Activated CD8-positive, alpha-beta memory T cell treated with anti-CD3 and anti-CD28 coated beads, Interleukin-2, amount 50 U/mL, for 24 hours (primary cell): ENCODE results near the gene LMO7.

Experiments
- DNase-seq: peaks from one replicate; pipeline ENCODE4 v3.0.0-alpha.2; 2020; ENCODE audit errors: extremely low read depth

The LMO7 gene

DNA sequence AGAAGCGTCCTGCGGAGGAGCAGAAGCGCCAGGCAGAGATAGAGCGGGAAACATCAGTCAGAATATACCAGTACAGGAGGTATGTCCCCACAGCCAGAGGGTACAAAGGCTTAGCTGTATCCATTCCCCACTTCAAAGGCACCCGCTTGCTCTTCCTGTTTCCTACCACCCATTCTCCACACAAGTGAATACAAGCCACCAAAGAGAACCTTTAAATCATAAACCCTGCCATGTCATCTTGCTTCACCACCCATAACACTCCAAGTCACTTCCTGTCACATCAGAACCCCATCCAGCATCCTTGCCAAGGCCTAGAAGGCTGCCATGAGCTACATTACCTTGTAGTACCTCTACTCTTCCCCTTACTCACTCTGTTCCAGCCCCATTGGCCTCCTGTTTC lies 205.8 kb downstream of the LMO7 start:
- no peak for DNase-seq

DNA sequence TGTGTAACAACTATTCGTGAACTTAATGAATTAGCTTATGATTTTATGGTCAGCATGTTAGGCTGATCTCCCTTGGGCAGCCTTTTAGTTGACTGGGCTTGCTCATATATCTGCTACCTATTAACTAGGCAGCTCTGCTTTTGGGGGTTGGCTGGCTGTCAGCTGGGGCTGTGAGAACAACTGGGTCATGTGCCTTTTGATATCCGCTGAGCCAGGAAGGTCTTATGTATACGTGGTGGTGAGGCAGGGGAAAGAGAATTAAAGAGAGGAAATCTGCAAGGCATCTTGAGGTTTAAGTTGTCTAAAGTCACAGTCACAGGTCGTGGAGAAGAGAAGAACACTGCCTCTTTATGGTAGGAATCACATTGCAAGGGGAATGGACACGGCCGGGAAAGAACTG lies 206.9 kb downstream of the LMO7 start:
- DNase-seq, result no peak

DNA sequence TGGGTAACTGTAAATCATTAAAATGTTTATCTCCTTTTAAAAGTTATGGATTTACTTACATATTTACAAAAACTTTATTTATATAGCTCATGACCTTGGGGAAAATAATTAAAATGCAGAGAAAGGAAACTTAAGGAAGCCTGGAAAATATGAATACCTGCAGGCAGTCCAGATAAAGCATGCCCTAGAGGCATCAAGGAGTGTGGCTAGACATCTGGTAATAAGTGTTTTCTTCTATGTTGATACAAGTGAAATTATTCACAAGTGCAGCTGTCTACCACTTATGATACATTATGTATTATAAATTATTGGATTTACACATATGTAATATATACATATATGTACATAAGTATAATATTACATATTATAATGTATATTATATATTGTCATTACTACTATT lies 207.9 kb downstream of the LMO7 start:
- DNase-seq, result no peak

DNA sequence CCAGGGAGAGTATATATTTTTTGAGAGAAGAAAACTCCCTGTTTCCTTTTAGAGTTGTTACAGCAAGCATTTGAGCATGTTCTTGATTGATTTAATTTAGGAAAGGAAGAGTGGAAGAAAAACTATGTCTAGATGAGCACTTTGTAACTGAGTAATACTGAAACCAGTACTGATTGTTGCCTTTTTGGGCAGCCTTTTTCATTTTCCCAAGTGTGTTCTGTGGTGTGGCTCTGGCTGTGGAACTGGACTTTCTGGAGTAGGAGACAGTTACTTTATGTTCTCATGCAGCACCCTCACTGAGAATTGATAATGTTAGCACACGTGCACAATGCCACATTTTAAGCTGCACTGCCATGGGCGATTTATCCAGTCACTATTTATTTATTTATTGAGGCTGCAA lies 211.5 kb downstream of the LMO7 start:
- no peak for DNase-seq

DNA sequence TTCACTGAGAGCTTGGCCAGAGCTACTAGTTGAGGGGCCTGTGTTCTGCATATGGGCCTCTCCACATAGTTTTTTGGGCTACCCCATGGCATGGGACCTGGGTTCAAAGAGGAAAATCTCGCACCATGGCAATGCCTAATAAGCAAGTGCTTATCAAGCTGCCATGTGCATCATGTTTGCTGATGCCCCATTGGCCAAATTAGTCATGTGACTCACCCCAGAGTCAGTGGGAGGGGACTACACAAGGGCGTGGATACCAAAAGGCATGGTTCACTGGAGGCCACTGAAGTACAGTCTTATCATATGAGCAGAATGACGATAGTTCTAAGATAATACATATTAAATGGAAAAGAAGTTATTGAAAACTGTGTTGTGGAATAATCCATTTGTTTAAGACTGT lies 214.8 kb downstream of the LMO7 start:
- DNase-seq, result no peak

DNA sequence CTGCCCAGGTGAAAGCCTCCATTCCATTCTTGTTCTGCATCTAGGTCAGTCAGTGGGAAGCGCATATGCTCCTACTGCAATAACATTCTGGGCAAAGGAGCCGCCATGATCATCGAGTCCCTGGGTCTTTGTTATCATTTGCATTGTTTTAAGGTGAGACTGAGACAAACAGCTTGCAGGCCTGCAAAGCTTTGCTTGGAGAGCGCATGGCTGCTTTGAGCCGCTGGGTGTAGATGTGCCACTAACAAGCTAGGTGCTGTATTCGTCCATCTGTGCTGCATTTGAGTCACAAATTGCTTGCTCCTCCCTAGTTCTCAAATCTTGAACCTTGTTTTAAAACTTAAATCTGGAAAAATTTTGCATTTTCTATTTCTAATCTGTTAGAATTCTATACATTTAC lies 219.1 kb downstream of the LMO7 start:
- no peak for DNase-seq

DNA sequence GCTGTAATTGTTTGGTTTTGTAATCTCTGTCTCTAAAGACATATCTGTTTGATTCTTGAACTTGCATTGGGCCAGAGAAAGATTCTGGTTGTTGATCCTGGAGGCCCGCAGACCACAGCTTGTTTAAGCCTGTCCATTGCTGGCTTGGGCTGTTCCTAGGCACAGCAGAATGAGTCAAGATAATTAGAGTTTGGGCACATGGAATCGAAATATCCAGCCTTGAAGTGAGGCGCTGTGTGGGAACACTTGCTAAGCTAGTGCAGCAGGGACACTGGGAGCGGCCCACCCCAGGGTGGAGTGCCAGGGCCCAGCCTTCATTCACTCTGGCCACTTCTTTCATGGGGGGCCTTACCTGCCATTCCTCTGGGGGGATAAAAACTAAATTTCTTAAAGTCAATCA lies 219.7 kb downstream of the LMO7 start:
- DNase-seq, result no peak

DNA sequence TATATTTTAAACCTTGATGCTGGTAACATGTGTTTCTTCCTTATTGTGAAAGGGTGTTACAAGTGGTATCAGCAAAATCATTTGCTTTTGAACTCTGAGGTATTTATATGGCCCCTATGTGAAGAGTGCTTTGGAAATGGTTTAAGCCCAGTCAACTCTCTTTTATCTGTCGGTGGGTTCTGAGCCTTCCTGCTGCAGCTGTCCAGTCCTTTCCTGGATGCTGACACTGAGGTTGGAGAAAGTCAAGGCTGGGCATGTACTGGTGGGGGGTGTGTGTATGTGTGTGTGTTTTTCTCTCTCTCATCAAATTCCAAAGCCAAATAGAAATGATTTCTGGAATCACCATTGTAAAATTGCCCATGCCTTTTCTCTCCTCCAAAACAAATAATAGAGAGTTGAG lies 221.2 kb downstream of the LMO7 start:
- no peak for DNase-seq

DNA sequence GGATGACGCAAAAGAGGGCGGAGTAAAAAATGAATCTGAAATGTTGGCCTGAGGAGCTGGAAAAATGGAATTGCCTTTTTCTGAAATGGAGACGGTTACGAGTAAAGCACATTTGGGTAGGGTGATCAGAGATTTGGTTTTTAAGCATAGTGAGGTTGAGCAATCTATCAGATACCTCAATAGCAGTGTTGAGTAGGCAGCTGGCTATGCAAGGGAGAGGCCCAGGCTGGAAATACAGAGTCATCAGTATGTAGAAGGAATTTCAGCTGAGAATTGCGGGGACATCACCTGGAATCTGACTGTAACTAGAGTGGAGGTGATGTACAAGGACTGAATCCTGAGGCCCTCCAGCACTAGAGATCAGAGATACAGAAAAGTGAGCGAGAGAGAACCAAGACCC lies 224.8 kb downstream of the LMO7 start:
- DNase-seq, result no peak

DNA sequence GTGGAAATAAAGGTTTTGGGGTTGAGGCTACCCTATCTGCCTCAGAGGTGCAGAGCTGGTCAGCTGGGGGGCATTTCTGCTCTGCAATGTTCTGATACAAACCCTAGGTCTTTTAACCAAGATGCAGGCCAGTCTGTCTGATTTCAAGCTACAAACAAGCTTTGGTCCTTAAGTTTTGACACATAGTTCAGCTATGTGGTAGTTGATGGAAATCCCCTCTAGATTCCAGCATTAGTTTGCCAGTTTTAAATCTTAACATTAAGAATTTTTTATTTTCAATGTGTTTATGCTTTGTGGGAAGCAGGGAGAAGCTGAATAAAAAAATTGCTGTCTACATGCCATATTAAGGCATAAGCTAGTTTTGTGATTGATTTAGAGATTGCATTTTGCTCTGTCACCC lies 225.7 kb downstream of the LMO7 start:
- DNase-seq, result no peak

DNA sequence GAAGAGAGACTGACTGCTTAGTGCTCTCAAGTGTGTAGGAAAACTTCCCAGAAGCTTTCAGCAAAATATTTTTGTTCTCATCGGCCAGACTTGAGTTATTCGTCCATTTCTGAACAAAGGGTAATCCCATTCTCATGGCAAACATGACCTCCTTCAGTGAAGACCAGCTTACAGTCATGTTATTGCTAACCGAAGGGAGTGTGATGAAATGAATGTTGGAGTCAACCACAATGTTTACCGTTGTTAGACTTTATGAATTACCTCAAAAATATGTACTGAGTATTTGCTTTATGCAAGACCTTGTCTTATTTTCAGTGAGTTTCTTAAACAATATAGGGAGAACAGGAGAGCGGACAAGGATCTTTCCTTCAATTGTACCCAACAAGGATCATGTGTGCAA lies 228.6 kb downstream of the LMO7 start:
- DNase-seq, result no peak

DNA sequence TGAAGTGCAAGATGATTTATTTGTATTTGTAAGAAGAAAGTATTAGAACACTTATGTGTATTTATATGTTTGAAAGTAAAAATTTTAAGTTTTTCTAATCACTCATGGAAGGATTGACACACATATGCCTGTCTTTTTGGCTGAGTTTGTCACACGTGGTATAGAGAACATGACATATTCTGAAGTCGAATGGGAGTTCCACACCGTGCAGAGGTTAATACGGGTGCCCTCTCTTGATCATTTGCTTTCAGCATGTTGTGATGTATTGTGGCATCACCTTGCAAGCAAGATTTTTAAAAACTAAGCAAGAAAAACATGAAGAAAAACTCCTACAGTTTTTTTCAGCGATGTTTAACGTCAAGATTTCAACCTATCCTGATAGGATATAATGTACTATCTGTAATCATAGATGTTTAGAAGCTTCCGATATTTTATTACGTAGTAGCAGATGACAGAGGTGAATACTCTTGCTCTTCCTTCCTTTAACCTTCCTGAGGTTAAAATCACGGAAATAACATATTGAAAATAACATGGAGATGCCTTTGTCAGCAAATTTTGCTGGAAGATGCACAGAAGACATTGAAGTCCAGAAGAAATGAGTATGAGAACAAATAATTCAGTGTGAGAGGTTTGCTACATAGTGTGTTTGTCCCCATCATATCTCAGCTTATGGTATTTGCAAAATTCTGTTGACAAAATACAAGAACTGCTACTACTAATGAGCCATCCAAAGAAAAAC lies 231.4 kb downstream of the LMO7 start:
- DNase-seq, result no peak

DNA sequence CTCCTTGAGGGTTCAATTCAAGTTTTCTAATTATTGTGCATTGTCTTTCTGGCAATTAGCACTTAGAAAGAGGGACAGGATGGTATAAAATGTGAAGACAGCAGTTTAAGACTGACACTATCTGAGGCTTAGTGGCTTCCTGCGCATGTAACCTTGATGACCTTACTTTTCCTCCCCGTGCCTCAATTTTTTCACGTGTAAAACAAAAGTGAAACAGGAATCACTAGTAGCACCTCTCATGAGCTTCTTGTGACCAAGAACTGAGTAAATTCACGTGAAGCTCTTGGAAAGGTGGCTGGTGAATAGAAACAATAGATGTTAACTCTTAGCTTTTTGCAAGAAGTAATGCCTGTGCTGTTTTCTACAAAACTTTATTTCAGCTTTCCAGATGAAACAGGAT lies 233.9 kb downstream of the LMO7 start:
- no peak for DNase-seq

DNA sequence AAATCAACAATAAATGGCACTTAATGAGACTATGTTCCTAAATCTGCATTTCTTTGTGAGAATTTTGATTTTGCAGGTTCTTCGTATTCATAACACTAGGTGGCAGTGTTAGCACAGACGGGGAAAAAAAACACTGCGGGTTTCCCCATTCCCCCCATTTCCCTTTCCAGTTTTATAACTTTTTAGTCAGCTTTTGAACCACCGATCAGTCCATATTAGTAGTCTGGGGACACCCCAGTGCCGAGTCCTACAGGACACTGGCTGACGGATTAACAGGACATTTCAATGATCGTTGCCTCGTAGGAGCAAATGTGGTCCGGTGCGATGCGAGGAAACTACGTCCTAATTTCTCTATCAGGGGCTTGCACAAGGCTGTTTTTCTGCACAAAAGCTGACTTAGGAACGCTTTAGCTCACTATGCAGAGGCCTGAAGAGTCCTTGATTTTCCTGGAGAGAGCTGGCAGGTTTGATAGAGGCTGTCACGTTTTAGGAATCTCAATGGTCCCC lies 234.3 kb downstream of the LMO7 start:
- DNase-seq, result no peak

DNA sequence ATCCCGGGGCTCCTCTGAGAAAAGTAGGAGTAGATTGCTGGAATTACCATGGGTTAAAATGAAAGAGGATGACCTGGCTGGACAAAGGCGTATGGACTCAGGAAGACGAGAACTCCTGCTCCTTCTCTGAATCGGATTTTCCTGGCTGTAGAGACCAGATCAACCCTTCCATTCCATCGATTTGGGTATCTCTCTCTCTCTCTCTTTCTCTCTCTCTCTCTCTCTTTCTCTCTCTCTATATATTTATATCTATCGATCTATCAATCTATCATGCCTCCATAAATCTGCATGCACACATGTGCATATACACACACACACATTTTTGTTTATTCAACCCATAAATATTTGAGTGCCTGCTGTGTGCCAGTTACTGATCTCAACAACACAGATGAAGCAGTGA lies 234.9 kb downstream of the LMO7 start:
- no peak for DNase-seq

DNA sequence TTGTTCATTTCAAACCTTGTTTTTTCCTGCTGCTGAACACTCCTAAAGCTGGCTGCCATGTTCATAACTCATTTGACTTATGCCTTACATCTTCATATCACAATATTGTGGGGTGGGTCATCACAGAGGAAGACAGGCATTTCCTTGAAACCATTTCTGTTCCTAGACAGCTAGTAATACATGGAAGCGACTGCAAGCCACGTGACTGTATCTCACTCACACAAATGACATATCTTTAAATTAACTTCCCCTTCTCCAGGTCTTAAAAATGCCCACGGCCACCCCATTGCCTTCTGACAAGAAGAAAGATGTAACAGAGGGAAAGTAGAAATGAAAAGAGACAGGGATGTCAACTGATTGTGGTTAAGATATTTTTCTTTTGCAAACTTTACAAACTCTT lies 236.8 kb downstream of the LMO7 start:
- DNase-seq, result no peak

DNA sequence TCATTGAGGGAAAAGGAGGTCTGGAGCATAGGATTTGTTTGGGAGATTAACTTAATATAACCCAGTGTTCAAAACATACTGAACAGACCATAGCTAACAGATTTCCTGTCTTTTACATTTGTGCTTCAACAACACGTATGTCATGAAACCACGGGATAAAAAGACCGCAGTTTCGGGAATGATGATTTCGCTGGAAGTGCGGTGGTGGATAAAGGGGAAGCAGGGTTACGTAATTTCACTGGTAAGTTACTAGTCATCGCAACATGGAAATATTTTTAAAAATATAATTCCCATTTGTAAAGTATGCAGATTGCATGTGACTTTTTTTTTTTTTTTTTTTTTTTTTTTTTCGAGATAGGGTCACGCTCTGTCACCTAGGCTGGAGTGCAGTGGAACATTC lies 237.4 kb downstream of the LMO7 start:
- no peak for DNase-seq

DNA sequence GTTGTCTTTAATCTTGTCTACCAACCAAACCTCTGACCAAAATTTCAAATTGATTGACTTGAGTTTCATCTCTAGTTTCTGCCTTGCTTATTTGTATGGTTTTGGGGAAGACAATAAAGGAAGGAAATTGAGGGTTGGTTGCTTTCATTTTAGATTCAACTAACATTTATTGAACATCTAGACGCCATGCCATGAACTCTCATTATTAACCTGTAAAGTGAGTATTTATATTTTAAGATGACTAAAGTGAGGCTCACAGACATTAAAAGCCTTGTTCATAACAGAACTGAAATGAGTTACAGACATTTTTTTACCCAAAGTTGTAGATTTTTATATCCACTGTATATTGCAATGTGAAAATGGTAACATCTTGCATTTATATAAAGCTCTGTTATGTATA lies 239.3 kb downstream of the LMO7 start:
- no peak for DNase-seq

DNA sequence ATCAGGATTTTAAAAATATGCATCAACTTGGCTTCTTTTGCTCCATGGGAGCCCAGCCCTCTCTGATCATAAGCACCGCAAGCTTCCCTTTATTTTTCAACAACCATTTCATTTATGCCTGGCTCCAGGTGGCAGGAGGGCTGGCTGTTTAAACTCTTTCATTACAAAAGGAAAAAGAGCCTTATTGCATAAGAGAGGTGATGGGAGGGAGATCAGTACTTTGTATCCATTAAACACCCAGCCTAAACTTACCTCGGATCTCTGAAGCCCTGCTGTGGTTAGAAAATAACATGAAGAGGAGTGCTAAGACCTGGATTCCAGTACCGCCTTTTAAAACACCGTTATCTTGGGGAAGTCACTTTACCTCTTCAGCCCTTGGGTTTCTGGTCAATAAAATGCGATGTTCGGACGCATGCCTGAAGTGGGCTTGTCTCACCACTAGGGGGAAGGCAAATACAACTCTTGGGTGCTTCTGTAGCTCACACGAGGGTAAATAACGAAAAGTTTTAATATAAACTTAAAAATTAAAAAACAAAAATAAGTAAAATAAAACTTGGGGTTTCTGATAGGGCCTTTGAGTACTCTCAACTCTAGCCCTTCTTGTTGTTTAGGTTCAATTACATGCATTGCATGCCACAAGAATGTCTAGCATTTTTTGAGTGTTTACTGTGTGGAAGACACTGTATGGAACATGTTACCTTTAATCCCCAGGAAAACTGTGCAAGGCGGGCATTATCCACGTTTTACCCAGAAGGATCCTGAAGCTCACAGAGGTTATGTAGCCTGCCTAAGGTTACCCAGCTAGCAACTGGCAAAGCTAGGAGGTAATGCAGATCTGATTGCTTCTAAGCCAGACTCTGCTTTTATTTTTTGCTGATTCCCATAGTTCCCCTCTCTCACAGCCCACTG lies 240.3 kb downstream of the LMO7 start:
- peak; percentile 15 for DNase-seq

DNA sequence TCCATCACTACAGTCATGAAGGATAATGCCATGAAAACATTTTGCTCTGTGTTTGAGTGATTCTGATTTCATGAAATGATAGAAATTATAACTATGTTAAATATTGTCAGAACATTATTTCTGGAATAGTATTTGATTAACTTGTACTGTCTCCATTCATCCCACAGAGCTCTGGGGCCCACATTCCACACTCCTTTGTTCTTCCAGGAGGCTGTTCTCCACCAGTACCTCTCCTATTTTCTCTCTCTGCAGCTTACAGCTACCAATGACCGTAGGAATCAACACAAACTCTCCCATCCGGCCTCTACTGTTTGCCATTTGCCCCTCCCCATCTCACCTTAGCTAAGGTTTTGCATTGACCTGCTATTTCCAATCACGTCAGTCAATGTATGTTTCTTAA lies 240.9 kb downstream of the LMO7 start:
- no peak for DNase-seq

DNA sequence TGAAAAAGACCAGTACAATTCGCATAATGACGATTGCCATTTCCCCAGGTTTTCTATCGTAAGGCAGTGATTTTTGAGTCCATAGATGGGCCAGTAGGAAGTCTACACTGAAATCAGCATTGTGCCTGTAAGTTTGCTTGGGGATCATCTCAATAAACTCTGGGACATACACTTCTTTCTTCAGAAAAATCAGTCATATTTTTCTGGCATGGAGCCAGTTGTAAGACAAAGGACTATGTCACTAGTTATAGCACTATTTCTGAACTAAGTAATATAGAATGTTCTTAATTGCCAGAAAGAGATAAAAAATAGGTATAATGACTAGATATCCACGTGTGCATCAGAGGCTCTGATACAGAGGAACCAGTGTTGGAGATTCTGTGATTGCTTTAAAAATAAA lies 243.5 kb downstream of the LMO7 start:
- no peak for DNase-seq

DNA sequence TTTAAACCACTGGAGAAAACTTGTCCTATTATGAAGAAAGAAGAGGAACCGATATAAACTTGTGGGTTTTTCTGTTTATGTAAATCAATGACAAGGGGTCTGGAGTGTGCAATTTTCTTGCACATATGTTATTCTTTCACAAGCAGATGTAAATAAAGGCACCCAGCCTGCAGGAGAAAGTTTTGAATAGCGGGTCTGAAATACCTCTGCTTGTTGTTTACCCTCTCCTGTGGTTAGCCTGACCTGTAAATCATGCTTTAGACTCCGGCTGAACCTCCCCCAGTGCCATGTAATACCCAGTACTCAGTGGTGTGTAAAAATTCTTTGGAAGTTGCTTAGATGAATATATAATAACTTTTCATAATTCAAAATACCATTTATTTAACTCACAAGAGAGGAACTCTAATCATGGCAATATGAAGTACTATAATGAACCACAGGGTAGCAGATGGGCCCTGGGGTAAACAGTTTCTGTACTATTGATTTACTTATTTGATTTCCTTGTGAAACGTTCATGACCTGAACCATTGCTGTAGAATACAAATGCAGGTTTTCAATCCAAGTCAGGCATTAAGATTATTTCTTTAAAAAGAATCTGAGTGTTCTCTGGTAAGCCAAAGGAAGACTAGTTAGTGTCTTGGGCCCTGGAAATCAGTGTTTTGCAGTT lies 245.1 kb downstream of the LMO7 start:
- DNase-seq, result no peak

DNA sequence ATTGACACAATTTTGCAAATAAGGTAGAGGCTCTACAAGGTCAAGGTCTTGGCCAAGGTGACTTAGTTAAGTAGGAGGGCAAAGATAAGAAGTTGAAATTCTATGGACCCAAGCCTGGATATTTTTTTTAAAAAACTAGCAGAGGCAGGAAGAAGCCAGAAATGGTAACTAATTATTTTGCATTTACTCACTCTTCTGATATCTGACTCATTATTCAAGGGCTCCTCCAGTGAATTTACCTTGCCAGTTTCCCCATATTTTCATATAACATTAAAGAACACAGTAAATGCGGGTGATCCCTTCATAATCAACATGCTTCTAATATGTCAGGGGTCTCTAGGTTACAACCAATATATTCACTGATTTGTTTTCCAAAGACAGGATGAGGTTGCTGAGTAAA lies 246.1 kb downstream of the LMO7 start:
- DNase-seq, result no peak
